KMS-11 (cell line): ENCODE data around the gene APLP2.

Experiments used
- H2AFZ ChIP-seq: fragments of 200-600 bp; sonication (generic); 2 replicates; pipeline ENCODE4 v1.6.1; 2016; ENCODE audit warnings: antibody characterized with exemption, mixed run types, low read depth
- H3K27ac ChIP-seq: fragments of 200-600 bp; sonication (generic); 2 replicates; pipeline ENCODE4 v1.6.1; 2016; ENCODE audit warnings: mild to moderate bottlenecking, mixed run types
- H3K27me3 ChIP-seq: fragments of 200-600 bp; sonication (generic); 2 replicates; pipeline ENCODE4 v1.6.1; 2017; ENCODE audit warnings: mild to moderate bottlenecking, low read depth, mixed run types, moderate library complexity; ENCODE audit not compliant: insufficient read depth
- H3K36me3 ChIP-seq: fragments of 200-600 bp; sonication (generic); 2 replicates; pipeline ENCODE4 v1.6.1; 2017; ENCODE audit warnings: mild to moderate bottlenecking, mixed run types; ENCODE audit not compliant: insufficient read depth
- H3K4me1 ChIP-seq: fragments of 200-600 bp; sonication (generic); 2 replicates; pipeline ENCODE4 v1.6.1; 2016; ENCODE audit warnings: mild to moderate bottlenecking, low read depth, mixed run types; ENCODE audit not compliant: poor library complexity, severe bottlenecking
- H3K4me2 ChIP-seq: fragments of 200-600 bp; sonication (generic); 2 replicates; pipeline ENCODE4 v1.7.0; 2016; ENCODE audit warnings: mild to moderate bottlenecking, mixed run types
- H3K4me3 ChIP-seq: fragments of 200-600 bp; sonication (generic); IDR thresholded peaks from 2 replicates; pipeline ENCODE4 v1.6.1; 2017; ENCODE audit warnings: low read depth, low read length, mixed read lengths; ENCODE audit not compliant: insufficient read depth
- H3K79me2 ChIP-seq: fragments of 200-600 bp; sonication (generic); 2 replicates; pipeline ENCODE4 v1.6.1; 2016; ENCODE audit warnings: low read depth, mixed run types; ENCODE audit not compliant: insufficient read depth
- H3K9ac ChIP-seq: fragments of 200-600 bp; sonication (generic); 2 replicates; pipeline ENCODE4 v1.6.1; 2016; ENCODE audit warnings: mild to moderate bottlenecking, mixed run types
- H4K20me1 ChIP-seq: fragments of 200-600 bp; sonication (generic); 2 replicates; pipeline ENCODE4 v1.6.1; 2016; ENCODE audit warnings: mild to moderate bottlenecking, mixed run types; ENCODE audit not compliant: insufficient read depth
- TF ChIP-seq, protein P1 (sequence below): fragments of 200-600 bp; sonication (generic); conservative IDR thresholded peaks from 2 replicates; pipeline ENCODE4 v1.6.1; 2017; ENCODE audit warnings: low read depth, mild to moderate bottlenecking, antibody characterized with exemption, low read length, moderate library complexity, mixed read lengths

The APLP2 gene

GRCh38 chr11:130052567-130052966 lies 17.1 kb upstream of the APLP2 start:
- Histone ChIP-seq H3K4me3 (no peak overlapping the region), H2AFZ (no peak overlapping the region), H3K9ac (no peak overlapping the region), H3K36me3 (no peaks in the 10 kb centered on the region), H3K27ac (no peak overlapping the region), H4K20me1 (no peaks in the 10 kb centered on the region), H3K27me3 (no peaks in the 10 kb centered on the region), H3K4me2 (no peak overlapping the region), H3K4me1 (peaks cover 4% of the 10 kb centered on the region), H3K79me2 (no peaks in the 10 kb centered on the region)
- TF ChIP-seq, protein P1, sequence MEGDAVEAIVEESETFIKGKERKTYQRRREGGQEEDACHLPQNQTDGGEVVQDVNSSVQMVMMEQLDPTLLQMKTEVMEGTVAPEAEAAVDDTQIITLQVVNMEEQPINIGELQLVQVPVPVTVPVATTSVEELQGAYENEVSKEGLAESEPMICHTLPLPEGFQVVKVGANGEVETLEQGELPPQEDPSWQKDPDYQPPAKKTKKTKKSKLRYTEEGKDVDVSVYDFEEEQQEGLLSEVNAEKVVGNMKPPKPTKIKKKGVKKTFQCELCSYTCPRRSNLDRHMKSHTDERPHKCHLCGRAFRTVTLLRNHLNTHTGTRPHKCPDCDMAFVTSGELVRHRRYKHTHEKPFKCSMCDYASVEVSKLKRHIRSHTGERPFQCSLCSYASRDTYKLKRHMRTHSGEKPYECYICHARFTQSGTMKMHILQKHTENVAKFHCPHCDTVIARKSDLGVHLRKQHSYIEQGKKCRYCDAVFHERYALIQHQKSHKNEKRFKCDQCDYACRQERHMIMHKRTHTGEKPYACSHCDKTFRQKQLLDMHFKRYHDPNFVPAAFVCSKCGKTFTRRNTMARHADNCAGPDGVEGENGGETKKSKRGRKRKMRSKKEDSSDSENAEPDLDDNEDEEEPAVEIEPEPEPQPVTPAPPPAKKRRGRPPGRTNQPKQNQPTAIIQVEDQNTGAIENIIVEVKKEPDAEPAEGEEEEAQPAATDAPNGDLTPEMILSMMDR: no peak

DNA sequence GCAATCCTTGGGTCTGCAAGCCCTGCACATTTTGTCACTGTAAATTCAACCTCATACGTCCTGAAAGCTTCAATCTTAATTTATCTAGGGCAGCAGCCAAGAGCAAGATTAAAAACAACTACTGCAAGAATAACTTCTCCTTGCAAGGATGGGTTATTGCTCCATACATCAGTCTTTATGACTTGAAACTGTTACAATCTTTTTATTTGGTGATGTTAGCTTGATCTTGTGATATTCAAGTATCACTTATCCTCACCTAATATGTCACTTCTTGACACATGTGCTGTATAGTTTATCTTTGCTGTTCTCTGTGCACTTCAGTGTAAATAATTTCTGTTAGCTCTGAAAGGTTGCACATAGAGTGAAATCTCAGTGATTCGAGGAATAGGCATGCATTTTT lies 14.7 kb upstream of the APLP2 start:
- peaks cover 3% of the 10 kb centered on the region for H3K4me1 ChIP-seq
- H3K27ac ChIP-seq: no peak overlapping the region
- H3K36me3 ChIP-seq: no peaks in the 10 kb centered on the region
- TF ChIP-seq, protein P1: no peak
- no peak overlapping the region for H3K4me3 ChIP-seq
- no peak overlapping the region for H3K4me2 ChIP-seq
- no peak overlapping the region for H2AFZ ChIP-seq
- no peaks in the 10 kb centered on the region for H3K27me3 ChIP-seq
- H3K79me2 ChIP-seq: no peaks in the 10 kb centered on the region
- H3K9ac ChIP-seq: no peak overlapping the region
- no peaks in the 10 kb centered on the region for H4K20me1 ChIP-seq

DNA sequence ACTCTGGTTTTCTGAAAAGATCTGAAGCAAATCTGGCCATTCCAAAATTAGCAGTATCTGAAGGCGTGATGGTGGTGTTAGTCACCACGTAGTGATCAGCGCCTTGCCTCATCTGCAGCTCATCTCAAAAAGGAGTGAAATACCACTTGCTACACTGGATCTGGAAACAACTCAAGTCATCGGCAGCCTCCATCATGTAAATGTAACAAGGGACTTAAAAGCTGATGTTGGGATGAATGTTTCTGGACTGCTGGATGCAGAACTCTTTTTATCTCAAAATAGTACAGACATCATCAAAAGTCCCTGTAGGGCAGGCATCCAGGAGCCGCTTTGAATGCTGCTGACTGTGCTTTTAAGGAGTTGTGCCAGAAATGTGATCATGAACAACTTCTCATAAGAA lies 14.1 kb upstream of the APLP2 start:
- no peak overlapping the region for H3K27ac ChIP-seq
- no peaks in the 10 kb centered on the region for H3K79me2 ChIP-seq
- H3K4me1 ChIP-seq: no peaks in the 10 kb centered on the region
- no peak overlapping the region for H2AFZ ChIP-seq
- no peak overlapping the region for H3K4me2 ChIP-seq
- no peak overlapping the region for H3K9ac ChIP-seq
- TF ChIP-seq, protein P1: no peak
- no peaks in the 10 kb centered on the region for H3K36me3 ChIP-seq
- H3K4me3 ChIP-seq: no peak overlapping the region
- H4K20me1 ChIP-seq: no peaks in the 10 kb centered on the region
- H3K27me3 ChIP-seq: no peaks in the 10 kb centered on the region

DNA sequence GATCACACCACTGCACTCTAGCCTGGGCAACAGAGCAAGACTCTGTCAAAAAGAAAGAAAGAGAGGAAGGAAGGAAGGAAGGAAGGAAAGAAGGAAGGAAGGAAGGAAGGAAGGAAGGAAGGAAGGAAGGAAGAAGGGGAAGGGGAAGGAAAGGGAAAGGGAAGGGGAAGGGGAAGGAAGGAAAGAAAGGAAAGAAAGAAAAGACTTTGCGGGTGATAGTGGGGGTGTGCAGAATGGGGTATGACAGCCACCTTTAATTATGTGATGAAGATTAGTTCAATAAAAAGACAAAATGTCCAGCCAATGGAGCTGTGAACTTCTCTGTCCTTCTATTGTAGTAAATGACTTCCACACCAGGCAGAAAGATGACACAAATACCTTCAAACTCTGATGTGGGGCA lies 8.7 kb upstream of the APLP2 start:
- TF ChIP-seq, protein P1: no peak
- Histone ChIP-seq H3K4me1 (no peaks in the 10 kb centered on the region), H3K36me3 (no peaks in the 10 kb centered on the region), H3K27me3 (no peaks in the 10 kb centered on the region), H4K20me1 (no peaks in the 10 kb centered on the region), H3K4me3 (no peak overlapping the region), H3K4me2 (no peak overlapping the region), H2AFZ (no peak overlapping the region), H3K27ac (no peak overlapping the region), H3K79me2 (no peaks in the 10 kb centered on the region), H3K9ac (no peak overlapping the region)

- Histone ChIP-seq H3K9ac (no peak overlapping the region), H4K20me1 (no peaks in the 10 kb centered on the region), H3K36me3 (no peaks in the 10 kb centered on the region), H2AFZ (no peak overlapping the region), H3K27me3 (no peaks in the 10 kb centered on the region), H3K4me2 (no peak overlapping the region), H3K27ac (no peak overlapping the region), H3K4me3 (no peak overlapping the region), H3K79me2 (no peaks in the 10 kb centered on the region), H3K4me1 (no peaks in the 10 kb centered on the region)
- TF ChIP-seq, protein P1: no peak
Measured at GRCh38 chr11:130062026-130062425, 7.7 kb upstream of the APLP2 start.
